Amniotic stem cell (primary cell): ENCODE data around the gene KRTAP20-2.

ENCODE experiments used
- DNase-seq: peaks from one replicate; lab custom pipeline; 2025; lab: John Stamatoyannopoulos, UW

The KRTAP20-2 gene

GRCh38 chr21:30634906-30635305, at the start of gene KRTAP20-2:
KRTAP20-2 (plus strand) TSS chr21:30635206; CDS start chr21:30635264, 58 bp downstream.
- no peak for DNase-seq

DNA sequence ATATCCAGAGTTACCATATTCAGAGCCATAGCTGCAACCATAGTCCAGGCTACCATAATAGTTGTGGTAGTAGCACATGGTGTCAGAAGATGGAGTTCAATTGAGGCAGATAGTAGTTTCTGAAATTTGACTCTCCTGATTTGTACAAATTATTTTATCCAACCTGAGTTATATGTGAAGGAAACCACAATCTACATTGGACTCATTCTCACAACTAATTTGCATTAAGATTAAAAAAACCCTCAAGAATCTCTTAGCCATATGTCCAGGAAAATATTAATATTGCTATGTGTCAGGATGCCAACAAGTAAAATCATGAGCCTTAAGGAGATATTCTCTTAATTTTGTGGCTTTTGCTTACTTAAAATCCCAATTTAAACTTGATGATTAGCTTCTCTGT, 44.7 kb upstream of the KRTAP20-2 start, which contains the start of gene KRTAP22-2:
Gene KRTAP22-2 (minus strand): TSS at position 101 of the 400 bp plus-strand sequence.
- DNase-seq, result no peak

DNA sequence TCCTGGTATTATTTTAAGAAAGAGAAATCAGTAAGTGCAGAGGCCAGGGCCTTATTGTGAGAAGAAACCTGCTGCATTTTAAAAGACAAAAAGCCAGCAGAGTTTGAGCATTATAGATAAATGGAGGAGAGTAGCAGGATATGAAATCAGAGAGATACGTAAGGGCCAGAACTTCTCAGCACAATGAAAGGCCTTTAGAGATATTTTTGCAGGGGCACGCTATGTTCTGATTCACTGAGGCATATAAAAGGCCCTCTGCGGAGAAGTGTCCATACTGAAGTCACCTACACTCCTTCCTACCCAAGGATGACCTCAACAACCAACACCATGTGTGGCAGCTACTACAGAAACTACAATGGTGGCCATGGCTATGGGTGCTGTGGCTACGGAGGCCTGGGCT, 42.9 kb upstream of the KRTAP20-2 start, which contains the start of gene KRTAP6-3:
Gene KRTAP6-3 (plus strand): TSS at position 301 of the 400 bp plus-strand sequence. CDS start 6 bp downstream, at position 307.
- no peak for DNase-seq

DNA sequence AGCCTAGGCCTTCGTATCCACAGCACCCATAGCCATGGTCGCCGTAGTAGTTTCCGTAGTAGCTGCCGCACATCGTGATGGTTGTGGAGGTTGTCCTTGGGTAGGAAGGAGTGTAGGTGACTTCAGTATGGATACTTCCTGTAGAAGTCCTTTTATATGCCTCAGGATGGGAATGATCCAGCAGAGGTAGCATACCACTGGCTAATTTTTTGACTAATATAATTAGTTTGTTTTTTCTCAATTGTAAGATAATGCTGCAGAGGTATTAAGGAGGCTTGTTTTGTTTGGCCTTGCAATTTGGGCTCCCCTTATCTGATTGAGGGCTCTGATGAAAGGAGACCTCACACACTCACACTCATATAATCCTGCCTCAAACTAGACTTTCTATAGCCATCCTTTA, 36.2 kb upstream of the KRTAP20-2 start, which contains the start of gene KRTAP6-2:
Gene KRTAP6-2 (minus strand): TSS at position 101 of the 400 bp plus-strand sequence. CDS start 28 bp downstream, at position 73.
- DNase-seq, result no peak

GRCh38 chr21:30600787-30601186, 34.2 kb upstream of the KRTAP20-2 start, which contains the start of gene KRTAP22-1:
KRTAP22-1 (plus strand) TSS chr21:30601087.
- no peak for DNase-seq

GRCh38 chr21:30605968-30606367, 29.0 kb upstream of the KRTAP20-2 start:
- DNase-seq, result no peak

- DNase-seq, result no peak
Observed at GRCh38 chr21:30612132-30612531, 22.9 kb upstream of the KRTAP20-2 start.

DNA sequence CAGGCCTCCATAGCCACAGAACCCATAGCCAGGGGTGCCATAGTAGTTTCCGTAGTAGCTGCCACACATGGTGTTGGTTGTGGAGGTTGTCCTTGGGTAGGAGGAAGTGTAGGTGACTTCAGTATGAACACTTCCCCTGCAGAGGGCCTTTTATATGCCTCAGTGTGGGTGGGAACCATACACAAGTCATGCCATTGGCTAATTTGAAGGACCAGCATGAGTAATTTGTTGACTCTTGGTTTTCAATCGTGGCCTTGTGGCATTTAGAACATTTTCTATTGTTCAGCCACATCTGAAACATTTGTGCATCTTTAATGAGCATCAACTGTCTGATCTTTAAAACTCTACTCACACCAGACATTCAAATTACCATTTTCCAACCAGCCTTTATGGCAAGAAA, 21.2 kb upstream of the KRTAP20-2 start, which contains the start of gene KRTAP6-1:
Gene KRTAP6-1 (minus strand): TSS at position 95 of the 400 bp plus-strand sequence. CDS start 26 bp downstream, at position 69.
- DNase-seq, result no peak

- no peak for DNase-seq
Observed at GRCh38 chr21:30615199-30615598, 19.8 kb upstream of the KRTAP20-2 start.

GRCh38 chr21:30616125-30616524, 18.9 kb upstream of the KRTAP20-2 start, which contains the start of gene KRTAP20-1:
KRTAP20-1 (plus strand) TSS chr21:30616425; CDS start chr21:30616455, 30 bp downstream.
- no peak for DNase-seq

- no peak for DNase-seq
Observed at GRCh38 chr21:30620080-30620479, 14.9 kb upstream of the KRTAP20-2 start.

- DNase-seq, result no peak
Observed at GRCh38 chr21:30620522-30620921, 14.5 kb upstream of the KRTAP20-2 start, which contains the start of gene KRTAP20-4. KRTAP20-4 (plus strand) TSS chr21:30620627.

- no peak for DNase-seq
Observed at GRCh38 chr21:30623362-30623761, 11.6 kb upstream of the KRTAP20-2 start.

DNA sequence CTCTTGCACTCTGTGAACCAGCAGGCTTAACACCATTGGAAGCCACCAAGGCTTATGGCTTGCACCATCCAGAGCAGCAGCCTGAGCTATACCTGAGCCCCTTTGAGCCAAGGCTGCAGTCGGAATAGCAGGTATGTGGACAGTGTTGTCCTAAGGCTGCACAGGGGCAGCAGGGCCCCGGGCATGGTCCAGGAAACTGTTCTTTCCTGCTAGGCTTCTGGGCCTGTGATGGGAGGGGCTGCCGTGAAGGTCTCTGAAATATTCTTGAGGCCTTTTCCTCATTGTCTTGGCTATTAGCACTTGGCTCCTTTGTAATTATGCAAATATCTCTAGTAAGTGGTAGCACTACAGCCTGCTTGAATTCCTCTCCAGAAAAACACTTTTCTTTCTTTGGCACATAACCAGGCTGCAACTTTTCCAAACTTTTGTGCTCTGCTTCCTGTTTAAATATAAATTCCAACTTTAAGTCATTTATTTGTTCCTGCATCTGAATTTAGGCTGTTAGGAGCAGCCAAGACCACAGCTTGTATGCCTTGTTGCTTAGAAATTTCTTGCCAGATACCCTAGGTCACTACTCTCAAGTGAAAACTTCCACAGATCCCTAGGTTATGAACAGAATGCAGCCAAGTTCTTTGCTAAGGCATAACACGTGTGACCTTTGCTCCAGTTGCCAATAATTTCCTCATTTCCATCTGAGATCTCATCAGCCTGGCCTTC, 9.4 kb upstream of the KRTAP20-2 start:
- no peak for DNase-seq

- DNase-seq, result no peak
Observed at GRCh38 chr21:30628109-30628508, 6.9 kb upstream of the KRTAP20-2 start.

DNA sequence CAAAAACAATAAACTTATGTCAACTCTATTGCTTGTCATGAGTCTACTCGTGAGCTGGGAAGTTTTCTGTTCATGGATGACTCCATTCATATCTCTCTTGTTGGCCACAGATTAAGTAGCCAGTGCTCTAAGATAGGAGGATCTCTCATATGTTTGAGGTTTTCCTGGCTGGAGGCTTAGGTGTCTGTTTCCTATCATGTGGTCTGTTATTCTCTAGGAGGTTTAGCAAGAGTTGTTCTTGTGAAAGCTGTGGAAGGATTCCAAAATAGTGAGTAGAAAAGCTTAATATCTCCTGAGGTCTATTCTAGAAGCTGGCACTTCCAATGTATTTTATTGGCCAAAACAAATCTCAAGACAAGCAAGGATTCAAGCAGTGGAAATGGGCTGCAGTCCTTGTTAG, 5.8 kb upstream of the KRTAP20-2 start:
- DNase-seq, result no peak

DNA sequence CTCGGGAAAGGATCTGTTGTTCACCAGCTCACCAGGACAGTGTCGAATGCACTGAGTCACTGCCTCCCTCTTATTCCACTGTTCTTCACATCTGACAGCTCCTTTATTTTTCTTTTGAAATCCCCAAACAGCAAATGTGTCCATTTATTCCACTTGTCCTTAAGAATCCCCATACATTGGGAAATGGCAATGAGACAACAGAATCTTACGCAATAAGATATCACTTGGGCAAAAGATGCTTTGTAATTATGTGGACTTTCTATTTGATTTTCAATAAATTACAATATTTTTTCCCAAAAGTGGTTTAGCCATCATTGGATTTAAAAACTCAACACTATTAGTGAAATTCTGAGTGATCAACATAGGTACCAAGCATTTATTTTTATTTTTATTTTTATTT, 3.7 kb downstream of the KRTAP20-2 start:
- DNase-seq, result no peak

DNA sequence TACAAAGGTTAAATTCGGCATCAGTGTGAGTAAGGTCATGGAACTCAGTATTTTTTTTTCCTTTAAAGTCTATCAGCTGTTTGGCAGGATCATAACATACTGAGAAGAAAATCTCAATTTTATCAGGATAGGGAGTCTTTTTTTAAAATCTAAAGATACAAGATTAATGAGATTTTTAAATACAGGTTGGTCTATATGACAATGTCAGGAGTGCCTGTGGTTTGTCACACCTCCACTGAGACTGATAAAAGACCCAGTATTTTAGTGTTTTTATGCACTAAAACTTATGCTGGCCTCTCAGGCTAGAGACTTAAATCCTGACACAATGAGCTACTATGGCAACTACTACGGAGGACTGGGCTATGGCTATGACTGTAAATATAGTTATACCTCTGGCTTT, 7.6 kb downstream of the KRTAP20-2 start, which contains the start of gene KRTAP20-3:
Gene KRTAP20-3 (plus strand): TSS at position 301 of the 400 bp plus-strand sequence.
- no peak for DNase-seq

DNA sequence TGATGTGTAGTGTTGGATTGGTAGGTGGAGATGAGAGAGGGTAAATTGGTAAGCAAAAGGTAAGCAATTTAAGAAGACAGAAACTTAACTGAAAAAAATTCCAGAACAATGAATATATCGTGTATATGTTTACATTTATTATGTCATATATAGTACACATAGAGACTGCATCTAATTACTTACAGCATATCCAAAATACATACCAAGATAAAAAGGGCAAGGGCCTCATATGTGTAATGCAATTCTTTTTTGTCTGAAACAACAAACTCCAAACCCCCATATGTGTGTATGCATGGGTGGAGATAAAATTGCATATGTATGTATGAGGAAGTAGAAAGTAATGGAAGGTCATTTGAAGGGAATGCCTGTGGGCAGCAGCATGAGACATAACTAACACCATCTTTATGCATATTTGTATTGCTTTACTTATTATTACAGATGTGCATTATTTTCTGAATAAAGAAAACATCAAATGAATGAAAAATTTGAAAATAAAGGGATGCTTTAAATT, 12.0 kb downstream of the KRTAP20-2 start:
- no peak for DNase-seq

DNA sequence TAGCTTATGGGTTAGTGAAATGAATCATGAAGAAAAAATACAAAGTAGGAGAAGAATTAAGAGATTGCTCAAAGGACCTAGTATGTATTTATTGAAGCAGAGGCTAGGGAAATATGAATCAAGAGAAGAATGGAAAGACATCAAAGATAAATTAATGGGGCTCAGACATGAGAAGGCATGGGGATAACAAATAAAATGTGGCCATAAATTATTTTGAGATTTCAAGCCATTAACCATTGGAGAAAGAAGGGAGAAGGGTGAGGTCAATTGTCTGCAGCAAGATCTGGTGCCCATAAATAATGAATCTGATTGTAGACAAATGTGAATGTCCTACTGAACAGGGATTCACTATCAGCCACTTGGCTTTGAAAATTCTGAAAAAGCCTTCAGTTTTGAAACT, 17.9 kb downstream of the KRTAP20-2 start:
- DNase-seq, result no peak

- no peak for DNase-seq
Observed at GRCh38 chr21:30668776-30669175, 33.8 kb downstream of the KRTAP20-2 start.

GRCh38 chr21:30672985-30673650, 38.1 kb downstream of the KRTAP20-2 start:
- no peak for DNase-seq
